HG03175 (cell line): Measurements from ENCODE around the gene SERPINI1.

Experiments
- ATAC-seq: cut with Tn5 transposase; IDR thresholded peaks from one replicate; pipeline ENCODE4 v1.9.1; 2021; ENCODE audit warnings: mild to moderate bottlenecking, moderate library complexity; ENCODE audit not compliant: unreplicated experiment

The SERPINI1 gene

GRCh38 chr3:167734498-167735232 is 856 bp upstream of the SERPINI1 start, which contains the start of gene PDCD10:
Gene PDCD10, minus strand, starts transcription at chr3:167734892. Its CDS starts 14,735 bp downstream, at chr3:167720157.
- peak; percentile 89 for ATAC-seq

- ATAC-seq: no peak
Observed at GRCh38 chr3:167736264-167736787, 805 bp downstream of the SERPINI1 start.

GRCh38 chr3:167736997-167737396 is 1.5 kb downstream of the SERPINI1 start:
- no peak for ATAC-seq

- no peak for ATAC-seq
Observed at GRCh38 chr3:167738037-167738436, 2.5 kb downstream of the SERPINI1 start.

- no peak for ATAC-seq
Observed at GRCh38 chr3:167739190-167739810, 3.8 kb downstream of the SERPINI1 start.

- ATAC-seq: peak; percentile 90
Observed at GRCh38 chr3:167740961-167741587, 5.6 kb downstream of the SERPINI1 start.

GRCh38 chr3:167742338-167742737 is 6.8 kb downstream of the SERPINI1 start:
- no peak for ATAC-seq

- ATAC-seq: no peak
Observed at GRCh38 chr3:167743799-167744198, 8.3 kb downstream of the SERPINI1 start.

GRCh38 chr3:167749209-167749608 is 13.7 kb downstream of the SERPINI1 start:
- ATAC-seq: no peak

- ATAC-seq: no peak
Observed at GRCh38 chr3:167749728-167750127, 14.2 kb downstream of the SERPINI1 start.

- peak; percentile 100 for ATAC-seq
Observed at GRCh38 chr3:167750272-167750971, 14.9 kb downstream of the SERPINI1 start.

- ATAC-seq: no peak
Observed at GRCh38 chr3:167754049-167754448, 18.5 kb downstream of the SERPINI1 start.

- ATAC-seq: no peak
Observed at GRCh38 chr3:167761302-167761701, 25.8 kb downstream of the SERPINI1 start.

GRCh38 chr3:167762296-167762695 is 26.8 kb downstream of the SERPINI1 start:
- no peak for ATAC-seq

GRCh38 chr3:167772992-167773391 is 37.5 kb downstream of the SERPINI1 start:
- ATAC-seq: peak; percentile 49

GRCh38 chr3:167773584-167773983 is 38.1 kb downstream of the SERPINI1 start:
- peak; percentile 88 for ATAC-seq

- no peak for ATAC-seq
Observed at GRCh38 chr3:167776066-167776685, 40.7 kb downstream of the SERPINI1 start.

- ATAC-seq: no peak
Observed at GRCh38 chr3:167777356-167777755, 41.8 kb downstream of the SERPINI1 start.

- ATAC-seq: no peak
Observed at GRCh38 chr3:167780214-167780883, 44.8 kb downstream of the SERPINI1 start.

GRCh38 chr3:167783781-167784180 is 48.3 kb downstream of the SERPINI1 start:
- ATAC-seq: no peak
